H1 (cell line): ENCODE data around the gene XRRA1. TPM values are rescaled to one million over a fixed set of nuclear protein-coding genes. Genes with fewer than 3 reads are reported as not detected.

Experiments used
- POU5F1 ChIP-seq: IDR thresholded peaks from 2 replicates; pipeline ENCODE4 v1.6.1; 2011; ENCODE audit warnings: low read depth, mild to moderate bottlenecking, low read length, moderate library complexity
- SP1 ChIP-seq: IDR thresholded peaks from 2 replicates; pipeline ENCODE4 v1.6.1; 2011; ENCODE audit warnings: low read depth, low read length
- SRF ChIP-seq: IDR thresholded peaks from 2 replicates; pipeline ENCODE4 v1.6.1; 2011; ENCODE audit warnings: mild to moderate bottlenecking, low read depth, low read length, moderate library complexity
- TBP ChIP-seq: IDR thresholded peaks from 2 replicates; pipeline ENCODE4 v1.6.1; 2011; ENCODE audit warnings: low read depth, low read length, improper control_type of control experiment
- polyA plus RNA-seq, 7 experiments: library from polyadenylated mRNA; depleted of rRNA in 3 of 7; stranded (reverse) in 5 of 7; unstranded in 2 of 7; fragments of >200 nt in 5 of 7; fragments of 200-250 nt in 2 of 7; gene quantifications; 1 replicate in 5 of 7; 2 replicates in 1 of 7; 4 replicates in 1 of 7; pipeline versions ENCODE4 v1.2.1 to v1.2.3, GENCODE V29; 2011 to 2013; ENCODE audit warnings: missing spikeins in 2 of 7, mixed read lengths in 2 of 7
- total RNA-seq: library from RNA; stranded (reverse); fragmentation: NEBNext Ultra II Directional; extraction: Animal tissue kit (Norgen Biotek cat#: 25700); gene quantifications from 2 replicates; pipeline ENCODE4 v1.2.1, GENCODE V29; 2021

XRRA1 gene
- total and polyA plus RNA-seq, 2 of the 8 experiments (the other 6 are each of a cell fraction or from before 2014, with no cell fraction given), result 2.1 to 7.1 TPM

DNA sequence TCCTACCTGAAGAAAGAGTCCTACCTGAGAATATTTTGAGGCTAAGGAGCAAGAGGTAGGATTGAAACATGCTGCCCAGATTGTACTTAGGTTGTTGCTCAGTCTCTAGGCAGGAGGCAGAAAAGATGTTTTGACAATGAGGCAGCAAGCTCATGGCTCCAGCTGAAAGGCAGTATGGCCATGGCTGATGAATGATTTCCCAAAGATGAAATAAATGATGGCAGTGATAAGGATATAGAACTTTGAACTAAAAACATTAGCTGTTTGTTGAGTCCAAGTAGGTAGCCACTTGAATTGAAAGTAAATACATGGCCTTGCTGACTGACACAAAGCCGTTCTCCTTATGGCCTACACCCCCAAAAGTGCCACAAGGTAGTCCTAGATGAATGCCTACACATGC is 33.0 kb upstream of the XRRA1 start (continued):
- TF ChIP-seq POU5F1, result no peak
- TF ChIP-seq SRF, result no peak
- TF ChIP-seq SP1, result no peak
- TF ChIP-seq TBP, result no peak
